ENCODE measurements around the gene TCF7L1.

DNA sequence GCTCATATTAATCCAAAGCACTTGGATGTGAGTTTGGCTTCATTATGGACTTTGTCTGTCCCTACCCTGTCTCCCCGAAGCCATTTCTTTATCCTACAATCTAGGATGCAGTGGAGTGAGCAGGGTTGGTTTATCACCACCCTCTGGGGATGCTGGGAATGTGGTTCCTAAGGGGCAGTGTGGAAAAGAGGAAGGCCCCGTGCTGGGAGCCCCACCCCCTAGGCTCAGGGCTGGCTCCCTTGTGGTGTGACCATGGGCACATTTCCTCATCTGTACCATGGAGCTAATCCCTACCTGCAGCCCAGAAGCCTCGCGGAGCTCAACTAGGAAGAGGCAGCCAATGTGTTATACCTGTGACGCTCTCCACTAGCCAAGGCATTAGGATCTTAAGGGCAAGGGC lies 102.1 kb downstream of the TCF7L1 start:
- no peak for TF ChIP-seq EZH2 (IDR thresholded peaks at IDR 0.05; ENCODE audit: borderline replicate concordance, low read length)
- TF ChIP-seq, protein P1, sequence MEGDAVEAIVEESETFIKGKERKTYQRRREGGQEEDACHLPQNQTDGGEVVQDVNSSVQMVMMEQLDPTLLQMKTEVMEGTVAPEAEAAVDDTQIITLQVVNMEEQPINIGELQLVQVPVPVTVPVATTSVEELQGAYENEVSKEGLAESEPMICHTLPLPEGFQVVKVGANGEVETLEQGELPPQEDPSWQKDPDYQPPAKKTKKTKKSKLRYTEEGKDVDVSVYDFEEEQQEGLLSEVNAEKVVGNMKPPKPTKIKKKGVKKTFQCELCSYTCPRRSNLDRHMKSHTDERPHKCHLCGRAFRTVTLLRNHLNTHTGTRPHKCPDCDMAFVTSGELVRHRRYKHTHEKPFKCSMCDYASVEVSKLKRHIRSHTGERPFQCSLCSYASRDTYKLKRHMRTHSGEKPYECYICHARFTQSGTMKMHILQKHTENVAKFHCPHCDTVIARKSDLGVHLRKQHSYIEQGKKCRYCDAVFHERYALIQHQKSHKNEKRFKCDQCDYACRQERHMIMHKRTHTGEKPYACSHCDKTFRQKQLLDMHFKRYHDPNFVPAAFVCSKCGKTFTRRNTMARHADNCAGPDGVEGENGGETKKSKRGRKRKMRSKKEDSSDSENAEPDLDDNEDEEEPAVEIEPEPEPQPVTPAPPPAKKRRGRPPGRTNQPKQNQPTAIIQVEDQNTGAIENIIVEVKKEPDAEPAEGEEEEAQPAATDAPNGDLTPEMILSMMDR (IDR thresholded peaks at IDR 0.05; ENCODE audit: low read length): no peak

Measured in OCI-LY1 (cell line).